DOHH2 (cell line): ENCODE measurements around the gene DNAJB4.

Experiments used
- EZH2phosphoT487 ChIP-seq: fragments of 200-600 bp; sonication (generic); IDR thresholded peaks from 2 replicates; pipeline ENCODE4 v1.6.1; 2017; ENCODE audit warnings: borderline replicate concordance, mild to moderate bottlenecking, antibody characterized with exemption, low read length, moderate library complexity, mixed read lengths
- TF ChIP-seq, protein P1 (sequence below): fragments of 200-600 bp; sonication (generic); IDR thresholded peaks from one replicate; pipeline ENCODE4 v1.5.1; 2014; ENCODE audit warnings: antibody characterized with exemption, mild to moderate bottlenecking, low read depth, low read length; ENCODE audit not compliant: poor library complexity, severe bottlenecking

DNA sequence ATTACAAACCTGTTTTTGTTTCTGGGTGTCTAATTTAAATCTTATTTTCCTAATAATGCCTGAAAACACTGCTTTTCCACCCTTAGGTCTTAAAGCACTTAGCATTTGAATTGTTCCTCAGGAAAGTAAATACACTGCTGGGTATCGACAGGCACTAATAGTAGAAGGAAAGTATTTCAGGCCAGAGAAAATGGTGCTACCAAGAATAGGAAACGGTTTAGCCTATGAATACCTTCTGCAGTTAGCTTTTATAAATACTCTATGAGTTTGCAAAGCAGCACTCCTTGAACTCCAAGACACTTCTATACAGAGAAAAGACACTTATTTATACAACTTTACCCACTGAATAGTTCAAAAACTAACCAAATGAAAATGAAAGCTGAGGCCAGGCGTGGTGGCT lies 32.7 kb upstream of the DNAJB4 start:
- TF ChIP-seq, protein P1, sequence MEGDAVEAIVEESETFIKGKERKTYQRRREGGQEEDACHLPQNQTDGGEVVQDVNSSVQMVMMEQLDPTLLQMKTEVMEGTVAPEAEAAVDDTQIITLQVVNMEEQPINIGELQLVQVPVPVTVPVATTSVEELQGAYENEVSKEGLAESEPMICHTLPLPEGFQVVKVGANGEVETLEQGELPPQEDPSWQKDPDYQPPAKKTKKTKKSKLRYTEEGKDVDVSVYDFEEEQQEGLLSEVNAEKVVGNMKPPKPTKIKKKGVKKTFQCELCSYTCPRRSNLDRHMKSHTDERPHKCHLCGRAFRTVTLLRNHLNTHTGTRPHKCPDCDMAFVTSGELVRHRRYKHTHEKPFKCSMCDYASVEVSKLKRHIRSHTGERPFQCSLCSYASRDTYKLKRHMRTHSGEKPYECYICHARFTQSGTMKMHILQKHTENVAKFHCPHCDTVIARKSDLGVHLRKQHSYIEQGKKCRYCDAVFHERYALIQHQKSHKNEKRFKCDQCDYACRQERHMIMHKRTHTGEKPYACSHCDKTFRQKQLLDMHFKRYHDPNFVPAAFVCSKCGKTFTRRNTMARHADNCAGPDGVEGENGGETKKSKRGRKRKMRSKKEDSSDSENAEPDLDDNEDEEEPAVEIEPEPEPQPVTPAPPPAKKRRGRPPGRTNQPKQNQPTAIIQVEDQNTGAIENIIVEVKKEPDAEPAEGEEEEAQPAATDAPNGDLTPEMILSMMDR: no peak
- TF ChIP-seq EZH2phosphoT487: no peak
